Measurements from ENCODE around the gene LAMB3.

LAMB3 gene

DNA sequence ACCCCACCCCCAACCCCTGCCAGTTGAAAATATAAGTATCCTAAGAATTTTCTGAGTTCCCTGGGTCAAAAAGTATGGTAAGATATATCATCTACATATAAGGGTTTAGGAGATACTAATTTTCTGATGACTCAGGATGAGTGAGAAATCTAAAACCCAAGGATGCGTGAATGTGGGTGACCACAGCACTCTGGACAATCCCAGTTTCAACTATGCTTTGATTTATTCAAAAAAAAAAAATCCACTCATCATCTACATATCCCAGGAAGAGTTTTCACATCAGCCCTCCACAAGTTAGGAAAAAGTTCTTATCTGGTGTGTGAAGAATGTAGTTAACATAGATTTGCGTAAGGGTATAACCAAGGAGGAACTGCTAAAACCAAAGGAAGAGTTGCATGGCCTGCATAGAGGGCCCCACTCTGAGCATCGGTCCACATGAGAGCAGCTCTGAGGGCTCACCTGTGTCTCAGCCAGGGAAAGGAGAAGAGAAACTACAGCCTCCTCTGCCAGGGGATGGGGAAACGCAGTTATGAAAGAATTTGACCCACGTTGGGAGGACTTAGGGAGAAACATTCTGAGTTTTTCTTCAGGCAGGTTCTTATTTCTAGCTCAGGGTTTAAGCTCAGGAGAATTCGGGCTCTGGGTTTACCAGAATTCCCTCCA is 18.8 kb downstream of the LAMB3 start:
- DNase-seq (ENCODE audit: low read depth) = no peak

DNA sequence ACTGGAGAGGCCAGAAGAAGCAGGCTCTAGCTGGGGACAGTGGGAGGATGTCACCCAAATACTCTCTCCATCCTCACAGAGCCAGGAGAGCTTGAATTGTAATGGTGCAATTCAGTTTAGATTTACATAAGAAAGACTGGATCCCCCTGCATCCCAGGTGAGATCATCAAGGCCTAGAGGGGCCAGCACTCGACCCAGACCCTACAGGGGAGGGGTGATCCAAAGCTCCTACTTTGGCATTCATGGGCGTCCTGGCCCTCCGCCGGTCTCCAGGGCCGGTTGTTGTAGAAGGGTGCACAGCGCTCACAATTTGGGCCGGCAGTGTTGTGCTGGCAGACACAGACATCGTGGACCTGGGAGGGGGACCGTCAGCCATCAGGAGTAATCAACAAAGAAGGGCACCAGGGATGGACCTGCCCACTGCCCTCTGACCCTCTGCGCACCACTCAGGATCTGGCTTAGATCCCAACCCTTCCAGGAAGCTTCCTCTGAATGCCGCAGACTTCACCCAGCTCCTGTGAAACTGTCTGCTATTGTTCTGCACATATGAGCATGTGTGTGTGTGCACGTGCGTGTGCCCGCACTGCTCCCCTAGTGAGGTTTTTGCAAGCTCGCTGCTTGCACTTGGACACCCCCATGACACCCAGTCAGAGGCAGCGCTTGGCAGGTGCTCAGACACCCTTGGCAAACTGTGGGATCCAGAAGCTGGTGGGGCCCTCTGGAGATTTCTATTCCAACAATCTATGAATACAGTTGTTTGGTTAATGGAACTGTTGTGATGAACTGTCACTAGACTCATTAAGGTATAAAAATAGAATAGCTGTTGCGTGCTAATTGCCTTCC is 21.6 kb downstream of the LAMB3 start:
- DNase-seq (ENCODE audit: low read depth) = no peak

DNA sequence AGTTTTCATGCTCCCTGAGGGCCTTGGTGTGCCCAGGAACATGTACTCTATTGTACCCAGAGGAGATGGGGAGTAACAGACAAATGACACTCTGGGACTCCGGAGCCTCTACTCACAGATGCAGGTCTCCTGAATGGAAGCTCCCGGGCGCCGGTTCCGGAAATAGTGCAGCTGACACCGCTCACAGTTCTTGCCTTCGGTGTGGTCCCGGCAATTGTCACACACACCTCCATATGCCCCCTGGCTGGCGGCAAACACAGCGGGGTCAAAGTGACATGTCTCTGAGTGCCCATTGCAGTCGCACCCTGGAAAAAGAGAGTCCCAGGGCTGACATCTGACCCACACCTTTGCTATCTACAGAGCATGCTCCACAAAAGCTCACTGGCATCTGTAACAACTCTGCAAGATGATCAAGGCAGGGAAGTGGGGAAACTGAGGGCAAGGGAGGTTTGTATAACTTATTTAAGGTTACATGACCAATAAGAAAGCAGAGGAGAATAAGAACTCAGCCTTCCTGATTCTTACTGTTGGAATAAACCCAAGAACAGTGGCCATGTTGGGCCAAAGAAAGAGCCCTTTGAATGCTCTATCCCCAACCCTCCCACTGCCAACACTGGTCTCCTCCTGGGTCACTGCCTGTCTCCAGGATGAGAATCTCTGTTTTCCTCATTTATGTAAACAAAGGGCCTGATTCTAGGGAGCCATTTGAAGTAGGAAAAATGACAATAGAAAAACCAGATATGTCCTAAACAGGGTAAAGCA is 22.4 kb downstream of the LAMB3 start:
- DNase-seq (ENCODE audit: low read depth) = no peak

DNA sequence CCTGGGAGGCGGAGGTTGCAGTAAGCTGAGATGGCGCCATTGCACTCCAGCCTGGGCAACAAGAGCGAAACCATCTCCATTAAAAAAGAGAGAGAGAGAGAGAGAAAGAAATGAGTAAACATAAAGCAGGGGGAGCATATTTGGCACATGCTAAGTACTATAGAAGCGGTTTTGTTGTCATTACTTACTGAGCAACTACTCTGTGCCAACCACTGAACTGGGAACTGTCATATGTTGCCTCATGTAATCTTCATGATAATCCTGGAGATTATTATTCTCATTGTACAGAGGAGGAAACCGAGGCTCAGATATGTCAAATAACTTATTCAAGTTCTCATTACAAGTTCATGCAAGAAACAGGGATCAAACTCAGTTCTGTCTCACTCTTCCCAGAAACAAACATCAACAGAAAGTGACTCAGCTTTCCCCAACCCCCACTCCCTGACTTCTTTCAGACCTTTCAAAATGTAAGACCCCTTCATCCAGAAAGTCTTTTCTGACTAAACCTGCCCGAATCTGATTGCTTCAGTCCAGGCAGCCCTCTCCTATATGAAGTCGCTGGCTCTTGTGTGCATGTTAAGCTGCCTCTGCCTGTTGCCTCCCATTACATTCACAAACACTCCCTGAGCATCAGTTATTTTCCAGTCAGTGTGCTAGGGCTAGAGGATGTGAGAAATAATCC is 23.5 kb downstream of the LAMB3 start:
- no peak for DNase-seq (ENCODE audit: low read depth)

DNA sequence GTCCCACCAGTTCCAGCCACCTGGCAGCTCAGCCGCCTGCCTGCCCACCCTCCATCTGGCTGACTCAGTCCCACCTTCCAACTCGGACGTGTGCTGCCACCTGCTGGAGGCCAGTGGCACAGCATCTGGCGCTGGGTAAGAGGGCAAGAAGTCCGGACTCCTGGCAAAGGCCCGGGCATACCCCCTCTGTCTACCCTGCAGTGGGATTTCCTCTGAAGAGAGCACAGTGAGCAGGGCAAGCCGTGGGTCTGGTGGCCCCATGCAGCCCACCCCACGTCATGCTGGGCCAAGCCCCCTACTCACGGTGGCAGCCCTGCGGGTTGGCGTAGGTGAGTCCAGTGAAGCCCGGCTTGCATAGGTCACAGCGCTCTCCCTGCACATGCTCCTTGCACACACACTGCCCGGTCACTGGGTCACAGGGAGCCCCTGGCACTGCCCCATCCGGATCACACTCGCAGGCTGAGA is 24.5 kb downstream of the LAMB3 start:
- DNase-seq (ENCODE audit: low read depth) = peak; percentile 42

DNA sequence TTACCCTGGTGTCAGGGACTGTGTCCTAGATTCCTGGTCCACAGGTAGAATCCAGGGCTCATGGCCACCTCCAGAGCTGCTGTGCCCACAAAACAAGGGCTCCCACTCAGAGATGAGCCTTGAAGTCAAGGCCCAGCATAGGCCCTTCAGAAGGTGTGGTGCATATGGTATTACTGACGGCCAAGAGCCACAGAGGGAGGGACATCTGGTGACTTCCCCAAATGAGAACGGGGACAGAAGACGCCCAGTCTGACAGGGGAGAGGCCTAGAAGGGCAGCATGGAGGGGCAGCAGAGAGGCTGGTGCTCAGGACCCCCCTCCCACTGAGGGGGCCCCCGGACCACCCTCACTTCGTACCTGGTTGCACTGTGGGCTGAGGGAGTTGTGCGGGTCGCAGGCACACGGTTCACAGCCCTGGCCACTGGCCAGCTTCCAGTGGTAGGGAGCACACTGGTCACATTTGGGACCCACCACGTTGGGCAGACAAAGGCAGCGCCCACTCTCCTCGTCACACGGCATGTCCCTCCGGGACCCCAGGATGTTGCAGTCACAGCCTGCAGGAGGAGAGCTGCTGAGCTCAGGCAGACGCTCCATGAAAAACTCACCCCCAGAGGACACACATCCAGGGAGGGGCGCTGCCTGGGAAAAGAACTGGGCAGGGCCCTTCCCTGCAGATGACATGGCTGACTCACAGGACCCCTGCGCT is 25.0 kb downstream of the LAMB3 start:
- DNase-seq (ENCODE audit: low read depth) = no peak

DNA sequence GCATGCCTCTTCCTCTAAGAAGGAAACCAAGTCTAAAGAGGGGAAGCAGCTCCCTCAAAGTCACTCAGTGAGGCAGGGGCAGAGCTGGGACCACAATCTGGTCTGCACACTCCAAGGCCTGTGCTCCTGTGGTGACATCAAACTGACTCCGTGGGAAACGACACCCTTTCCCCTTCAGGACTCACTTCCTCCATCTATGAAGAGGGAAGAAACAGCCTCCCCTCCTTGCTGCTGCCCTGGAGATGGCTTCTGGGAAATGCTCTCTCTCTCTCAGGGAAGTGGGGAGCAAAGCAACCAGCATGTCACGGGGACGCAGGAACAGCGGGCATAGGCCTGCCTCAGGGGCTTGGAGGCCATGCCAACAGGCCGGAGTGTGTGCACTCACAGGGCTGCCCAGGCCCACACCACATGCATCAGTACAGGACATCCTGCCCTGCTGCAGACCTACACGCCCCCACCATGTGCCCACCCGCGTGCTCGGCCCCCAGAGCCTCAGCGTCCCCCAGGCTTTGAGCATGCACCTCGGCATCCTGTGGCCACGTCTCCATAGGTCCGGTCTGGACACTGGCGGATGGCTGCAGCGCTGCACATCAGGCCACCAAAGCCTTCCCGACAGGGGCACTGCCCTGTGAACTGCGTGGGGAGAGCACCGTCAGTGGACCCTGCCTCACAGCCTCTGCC is 25.7 kb downstream of the LAMB3 start:
- no peak for DNase-seq (ENCODE audit: low read depth)

DNA sequence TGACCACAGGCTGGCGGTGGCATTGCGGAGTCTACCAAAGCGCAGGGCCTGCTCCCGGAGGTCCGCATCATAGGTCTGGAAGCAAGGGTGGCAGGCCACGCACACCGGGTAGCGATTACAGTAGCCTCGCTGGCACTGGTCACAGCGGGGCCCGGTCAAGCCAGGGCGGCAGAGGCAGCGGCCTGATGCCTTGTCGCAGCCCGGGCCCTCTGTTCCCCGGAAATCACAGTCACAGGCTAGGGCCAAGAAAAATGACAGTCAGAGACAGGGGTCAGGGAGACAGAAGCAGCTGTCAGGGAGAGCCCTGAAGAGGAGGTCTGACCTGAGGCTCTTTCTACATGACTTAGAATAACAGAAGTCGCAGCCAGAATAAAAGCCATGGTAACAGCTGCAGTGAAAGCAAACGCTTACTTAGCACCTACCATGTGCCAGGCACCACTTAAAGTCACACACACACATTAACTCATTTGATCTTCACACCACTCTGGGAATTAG is 26.4 kb downstream of the LAMB3 start:
- no peak for DNase-seq (ENCODE audit: low read depth)

DNA sequence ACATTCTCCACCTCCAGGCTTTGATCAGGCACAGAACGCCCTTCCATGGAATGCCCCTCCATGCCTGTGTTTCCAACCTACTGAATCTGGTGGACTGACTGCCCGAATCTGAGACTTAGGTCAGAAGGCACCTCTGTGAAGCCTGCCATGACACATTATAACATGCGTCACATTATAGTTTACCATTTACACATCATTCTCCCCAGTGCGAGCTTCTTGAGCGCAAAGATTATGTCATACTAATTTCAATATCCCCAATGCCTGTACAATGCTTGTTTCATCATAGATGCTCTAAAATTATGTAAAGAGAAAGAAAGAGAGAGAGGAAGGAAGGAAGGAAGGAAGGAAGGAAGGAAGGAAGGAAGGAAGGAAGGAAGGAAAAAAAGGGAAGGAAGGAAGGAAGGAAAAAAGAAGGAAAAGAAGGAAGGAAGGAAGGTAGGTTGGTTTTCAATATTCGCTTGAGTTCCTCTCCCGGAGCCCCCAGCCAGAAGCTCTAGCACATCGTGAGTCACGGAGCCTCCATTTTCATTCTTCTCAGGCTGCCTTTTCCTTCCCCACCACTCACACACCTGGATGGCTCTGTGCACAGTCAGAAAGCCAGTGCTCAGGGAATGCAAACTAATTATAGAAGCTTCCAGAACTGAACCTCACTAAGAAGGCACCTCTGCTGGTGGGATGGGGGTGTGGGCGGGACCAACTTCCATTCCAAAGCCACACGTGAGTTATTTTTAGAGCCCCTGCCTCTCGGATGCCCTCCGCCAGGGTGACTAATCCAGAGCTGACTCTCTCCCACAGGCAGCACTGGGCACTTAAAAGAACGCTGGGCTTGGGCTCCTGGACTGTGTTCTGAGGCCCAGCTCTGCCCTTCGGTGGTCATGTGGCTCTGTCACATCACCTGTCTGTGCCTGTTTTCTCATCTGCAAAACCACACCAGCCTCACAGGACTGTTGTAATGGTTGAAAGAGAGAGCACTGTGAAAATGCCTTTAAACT is 27.4 kb downstream of the LAMB3 start:
- DNase-seq (ENCODE audit: low read depth) = no peak

DNA sequence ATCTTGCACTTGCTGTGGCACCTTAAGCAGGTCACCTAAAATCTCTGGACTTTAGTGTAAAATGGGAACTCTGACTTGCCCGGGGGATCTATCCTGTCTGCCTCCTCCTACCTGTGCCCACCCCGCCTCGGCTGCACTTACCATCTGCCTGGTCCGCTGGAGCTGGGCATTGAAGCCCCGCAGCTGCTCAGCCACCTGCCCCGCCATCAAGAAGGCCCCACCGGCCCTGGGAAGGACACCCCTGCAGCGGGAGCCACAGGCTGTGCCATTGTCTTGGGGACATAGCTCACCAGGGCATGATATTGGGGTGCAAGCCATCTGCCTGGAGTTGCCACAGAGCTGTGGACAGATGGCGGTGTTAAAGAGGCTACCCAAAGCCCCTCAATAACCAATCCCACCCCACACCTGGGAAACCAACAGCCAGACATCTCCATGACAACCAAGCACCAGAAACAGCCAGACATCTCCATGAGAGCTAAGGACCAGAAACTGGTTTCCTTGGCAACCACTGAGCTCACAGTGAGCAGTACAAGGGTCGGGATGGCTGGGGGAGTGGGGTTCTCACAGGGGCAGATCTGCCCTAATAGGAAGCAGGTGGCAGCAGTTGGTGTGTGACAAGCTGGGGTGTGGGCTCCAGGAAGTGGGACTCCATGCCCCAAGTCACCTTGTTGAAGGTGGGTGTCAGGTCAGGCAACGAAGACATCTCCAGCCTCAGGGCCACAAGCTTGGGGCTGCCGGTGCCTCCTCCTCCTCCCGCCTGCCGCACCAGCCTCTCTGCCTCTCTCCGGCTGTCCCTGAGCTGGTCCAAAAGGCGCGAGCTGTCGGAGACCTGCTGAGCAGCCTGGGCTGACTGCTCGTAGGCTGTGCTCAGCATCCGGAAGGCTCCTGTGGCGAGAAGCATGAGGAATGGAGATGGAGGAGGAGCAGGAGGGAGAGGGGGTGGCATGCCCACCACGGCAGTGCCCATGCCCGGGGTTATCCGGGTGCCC is 29.1 kb downstream of the LAMB3 start:
- DNase-seq (ENCODE audit: low read depth) = no peak

DNA sequence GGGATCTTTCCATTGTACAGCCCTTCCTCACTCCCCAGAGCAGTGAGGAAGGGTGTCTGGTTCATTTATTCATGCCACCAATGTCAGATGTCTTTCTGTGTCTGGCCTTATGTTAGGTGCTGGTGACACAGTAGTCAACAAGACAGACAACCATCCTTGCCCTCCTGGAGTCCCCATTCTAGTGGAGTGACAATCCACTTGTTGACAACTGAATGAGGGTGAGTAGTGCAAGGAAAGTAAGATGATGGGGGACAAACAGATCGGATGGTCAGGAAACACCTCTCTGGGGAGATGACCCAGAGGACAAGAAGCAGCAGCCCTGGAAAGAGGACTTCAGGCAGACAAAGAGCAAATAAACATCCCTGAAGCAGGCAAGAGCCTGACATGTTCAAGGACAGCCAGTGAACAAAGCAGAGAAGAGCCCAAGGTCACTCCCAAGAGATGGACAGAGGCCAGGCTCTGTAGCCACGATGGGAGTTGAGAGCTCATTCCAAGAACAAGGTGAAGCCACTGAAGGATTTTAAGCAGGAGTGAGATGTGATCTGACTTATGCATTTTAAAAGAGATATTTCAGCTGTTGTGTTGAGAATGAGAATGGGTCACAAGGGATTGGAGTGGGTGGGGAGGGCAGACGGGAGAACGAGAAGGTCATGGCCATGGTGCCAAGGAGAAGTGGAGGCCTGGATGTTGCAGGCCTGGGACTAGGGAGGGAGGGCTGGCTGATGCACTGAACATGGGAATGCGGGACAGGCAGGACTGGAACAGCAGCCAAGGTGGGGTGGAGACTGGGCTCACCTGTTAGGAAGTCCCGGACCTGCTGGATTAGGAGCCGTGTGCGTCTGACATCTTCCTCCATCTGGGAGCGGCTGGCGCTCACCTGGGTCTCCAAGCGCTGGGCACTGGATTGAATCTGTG is 30.2 kb downstream of the LAMB3 start:
- no peak for DNase-seq (ENCODE audit: low read depth)

DNA sequence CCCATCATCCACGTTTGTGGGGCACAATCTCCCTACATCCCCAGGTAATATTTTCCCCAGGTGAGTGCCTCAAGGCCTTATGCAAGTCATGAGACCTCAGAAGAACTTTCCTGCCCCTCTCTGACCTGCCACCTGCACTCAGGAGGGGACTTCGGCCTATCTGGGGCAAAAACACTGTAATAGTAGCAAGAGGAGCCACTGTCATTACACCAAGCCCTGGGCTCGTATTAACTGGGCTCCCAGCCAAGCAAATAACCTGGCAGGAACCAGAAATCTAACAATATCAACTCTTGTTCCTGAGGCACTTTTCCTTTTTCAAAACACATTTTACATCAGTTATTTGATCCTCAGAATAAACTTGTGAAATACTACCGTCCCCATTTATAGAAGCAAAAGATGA is 30.9 kb downstream of the LAMB3 start:
- DNase-seq (ENCODE audit: low read depth) = no peak

DNA sequence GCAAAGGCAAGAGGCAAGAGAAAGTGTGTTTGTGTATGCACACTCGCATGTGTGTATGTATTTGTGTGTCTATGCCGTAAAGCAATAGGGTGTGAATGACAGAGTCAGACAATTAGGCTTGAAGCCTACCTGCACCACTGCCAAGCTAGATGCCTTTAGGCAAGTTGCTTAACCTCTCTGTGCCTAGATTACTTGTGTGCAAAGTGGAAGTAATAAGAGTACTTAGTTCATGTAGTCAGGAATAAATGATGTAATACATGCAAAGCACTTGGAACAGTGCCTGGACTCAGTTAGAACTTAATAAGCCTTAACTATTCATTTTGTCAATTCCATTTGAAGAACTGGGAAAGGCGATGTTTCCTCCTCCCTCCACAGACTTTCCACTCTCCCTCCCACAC is 31.7 kb downstream of the LAMB3 start:
- DNase-seq (ENCODE audit: low read depth) = no peak

DNA sequence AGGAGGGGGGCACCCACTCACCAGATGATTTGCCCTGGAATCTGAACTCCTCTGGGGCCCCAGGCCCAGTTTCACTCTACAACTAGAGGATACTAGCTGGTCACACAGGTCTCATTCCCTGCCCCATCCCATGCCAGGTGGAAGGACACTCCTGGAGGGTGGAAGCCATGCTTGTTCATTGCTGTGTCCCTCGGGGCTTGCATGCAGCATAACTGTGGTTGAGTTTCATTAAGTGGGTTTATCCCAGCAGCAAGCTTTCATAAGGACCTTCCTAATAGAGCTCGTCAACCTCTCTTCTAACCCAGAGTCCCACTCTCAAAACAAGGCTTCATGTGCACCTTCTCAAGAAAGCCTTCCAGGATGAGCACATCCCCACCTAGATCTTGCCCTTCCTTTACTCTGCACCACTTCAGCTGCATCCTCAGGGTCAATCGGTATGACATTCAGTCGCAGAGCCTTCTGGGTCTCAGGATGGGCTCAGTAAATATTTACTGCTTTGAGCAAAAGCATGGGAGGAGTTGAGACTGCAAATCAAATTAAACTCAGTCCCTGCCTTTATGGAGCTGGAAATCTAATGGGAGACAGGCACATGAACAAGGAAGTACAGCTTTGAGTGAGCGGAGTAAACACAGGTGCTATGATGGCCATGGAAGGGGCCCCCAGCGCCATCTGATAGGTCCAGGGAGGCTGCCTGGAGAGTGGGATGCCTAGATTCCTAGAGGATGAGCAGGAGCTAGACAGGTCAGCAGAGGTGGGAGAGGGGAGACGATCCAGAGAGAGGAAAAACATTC is 32.3 kb downstream of the LAMB3 start:
- no peak for DNase-seq (ENCODE audit: low read depth)

DNA sequence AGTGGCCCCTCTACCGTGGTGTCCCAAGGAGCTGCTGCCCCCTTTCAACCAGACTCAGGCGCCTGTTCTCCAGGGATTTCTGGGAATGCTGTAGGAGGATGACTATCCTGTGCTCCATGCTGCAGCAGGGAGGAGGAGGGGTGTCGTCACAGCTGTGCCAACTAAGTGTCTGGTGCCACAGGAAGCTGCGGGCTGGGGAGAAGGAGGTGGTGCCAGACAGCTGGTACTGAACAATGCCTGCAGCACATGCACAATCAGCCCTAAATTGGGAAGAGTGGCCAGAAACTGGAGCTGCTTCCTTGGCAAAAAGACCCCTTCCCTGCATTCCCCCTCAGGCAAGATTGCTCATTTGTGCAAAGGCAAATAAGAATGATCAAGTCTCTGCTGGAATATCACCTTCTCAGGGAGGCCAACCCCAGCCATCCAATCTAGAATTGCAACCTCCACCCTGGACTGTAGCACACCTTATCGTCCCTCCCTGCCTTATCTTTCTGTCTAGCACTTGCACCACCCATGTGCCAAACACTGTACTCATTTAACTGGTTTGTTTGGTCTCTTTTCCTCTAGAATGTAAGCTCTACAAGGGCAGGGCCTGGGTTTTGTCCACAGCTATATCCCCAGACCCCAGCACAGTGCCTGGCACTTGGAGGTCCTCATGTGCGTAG is 33.3 kb downstream of the LAMB3 start:
- DNase-seq (ENCODE audit: low read depth) = peak; percentile 12

DNA sequence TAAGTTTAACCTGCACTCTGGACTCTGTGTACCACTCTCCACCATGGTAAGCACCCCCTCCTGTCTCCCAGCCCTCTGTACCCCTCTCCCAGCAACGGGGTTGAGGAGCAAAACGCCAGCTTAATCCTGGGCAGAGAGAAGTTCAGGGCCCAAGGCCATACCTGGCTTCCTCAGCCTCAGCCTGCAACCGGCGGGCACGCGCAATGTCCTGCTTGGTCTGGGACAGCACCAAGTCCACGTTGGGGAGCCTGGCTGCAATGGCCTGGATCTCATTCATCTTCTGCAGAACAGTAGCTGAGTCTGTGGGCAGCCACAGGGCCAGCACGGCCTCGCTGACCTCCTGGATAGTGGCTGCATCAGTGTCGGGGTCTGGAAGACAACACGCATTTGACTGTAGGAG is 33.9 kb downstream of the LAMB3 start:
- no peak for DNase-seq (ENCODE audit: low read depth)
